A204.1 (cell line): Measurements from ENCODE around the gene MYO15B.

Experiments used
- FAIRE-seq: peaks from 2 replicates; lab custom pipeline; 2012; peaks lifted over from hg19 to GRCh38; lab: Jason Lieb, UNC

Gene MYO15B

DNA sequence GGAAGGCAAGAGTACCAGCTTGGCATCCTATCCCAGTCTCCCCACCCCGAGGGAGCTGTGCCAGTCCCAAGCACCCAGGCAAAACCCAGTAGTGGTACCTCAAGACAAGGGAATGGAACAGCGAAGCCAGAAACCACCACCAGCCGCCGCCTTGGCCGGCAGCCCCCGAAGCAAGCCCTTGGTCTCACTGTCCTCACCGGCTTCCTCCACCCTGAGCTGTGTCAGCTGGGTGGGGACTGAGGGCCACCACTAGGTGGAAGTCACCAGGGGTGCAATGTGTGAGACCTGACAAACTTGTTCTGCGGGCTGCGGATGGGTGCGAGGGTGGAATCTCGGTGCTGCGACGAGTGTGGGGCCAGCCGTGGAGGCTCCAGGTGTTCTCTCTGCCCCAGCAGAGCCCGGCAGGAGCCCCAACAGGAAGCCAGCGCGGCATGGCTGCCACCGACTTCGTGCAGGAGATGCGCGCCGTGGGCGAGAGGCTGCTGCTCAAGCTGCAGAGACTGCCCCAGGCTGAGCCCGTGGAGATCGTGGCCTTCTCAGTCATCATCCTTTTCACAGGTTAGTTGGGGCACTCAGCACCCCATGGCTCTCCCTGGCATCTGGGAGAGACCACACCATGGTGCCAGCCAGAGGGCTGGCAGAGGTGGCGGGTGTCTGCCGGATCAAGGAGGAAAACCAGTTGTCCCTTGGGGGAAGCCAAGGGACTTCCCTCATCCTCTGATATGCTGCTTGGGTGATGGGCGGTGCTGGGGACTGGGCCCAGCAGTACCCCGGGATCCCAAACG, 52.4 kb downstream of the MYO15B start:
- no peak for FAIRE-seq

GRCh38 chr17:75640556-75641119, 53.0 kb downstream of the MYO15B start:
- no peak for FAIRE-seq

- no peak for FAIRE-seq
Measured at GRCh38 chr17:75641343-75641742, 53.7 kb downstream of the MYO15B start.

DNA sequence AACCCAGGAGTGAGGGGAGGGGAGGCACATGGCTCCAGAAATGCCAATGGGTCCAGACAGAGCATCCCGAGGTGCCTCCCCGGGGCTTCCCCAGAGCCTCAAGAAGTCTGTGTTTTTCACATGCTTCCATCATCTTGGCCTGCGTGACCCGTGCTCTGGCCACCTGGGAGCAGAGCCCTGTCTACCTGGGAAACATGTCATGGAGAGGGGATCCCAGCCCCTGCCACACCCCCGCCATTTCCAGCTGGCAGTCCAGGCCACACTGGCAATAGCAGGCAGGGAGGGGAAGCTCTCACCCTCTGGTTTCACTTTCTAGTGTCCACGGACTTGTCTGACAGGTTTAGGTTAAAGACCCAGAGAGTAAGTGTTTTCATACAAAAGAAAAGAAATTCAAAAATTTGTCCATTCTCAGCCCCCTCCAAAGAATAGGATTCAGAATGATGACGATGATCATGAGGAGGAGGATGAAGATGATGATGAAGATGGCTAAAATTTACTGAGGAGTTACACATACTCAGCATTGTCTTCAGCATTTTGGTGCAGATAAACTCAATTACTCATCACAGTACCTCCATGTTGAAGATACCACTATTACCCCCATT, 54.7 kb downstream of the MYO15B start:
- no peak for FAIRE-seq

- FAIRE-seq, result no peak
Measured at GRCh38 chr17:75642784-75643642, 55.4 kb downstream of the MYO15B start.

DNA sequence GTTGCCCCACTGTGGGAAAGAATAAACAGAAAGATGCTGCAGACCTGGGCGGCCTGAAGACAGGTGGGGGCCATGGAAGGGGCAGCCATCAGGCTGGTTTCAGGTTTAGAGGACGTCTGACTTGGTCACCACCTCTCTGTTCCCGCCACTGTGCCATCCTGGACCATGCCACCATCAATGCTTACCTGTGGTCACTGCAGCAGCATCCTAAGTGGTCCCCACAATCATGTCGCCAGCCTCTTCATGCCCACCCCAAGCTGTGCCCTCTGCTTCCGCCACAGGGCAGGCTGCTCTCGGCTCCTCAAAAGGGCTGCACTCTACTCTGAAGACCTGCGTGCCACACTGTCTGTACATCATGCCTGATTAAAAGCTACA, 56.0 kb downstream of the MYO15B start:
- no peak for FAIRE-seq

GRCh38 chr17:75645501-75645888, 57.9 kb downstream of the MYO15B start:
- no peak for FAIRE-seq

DNA sequence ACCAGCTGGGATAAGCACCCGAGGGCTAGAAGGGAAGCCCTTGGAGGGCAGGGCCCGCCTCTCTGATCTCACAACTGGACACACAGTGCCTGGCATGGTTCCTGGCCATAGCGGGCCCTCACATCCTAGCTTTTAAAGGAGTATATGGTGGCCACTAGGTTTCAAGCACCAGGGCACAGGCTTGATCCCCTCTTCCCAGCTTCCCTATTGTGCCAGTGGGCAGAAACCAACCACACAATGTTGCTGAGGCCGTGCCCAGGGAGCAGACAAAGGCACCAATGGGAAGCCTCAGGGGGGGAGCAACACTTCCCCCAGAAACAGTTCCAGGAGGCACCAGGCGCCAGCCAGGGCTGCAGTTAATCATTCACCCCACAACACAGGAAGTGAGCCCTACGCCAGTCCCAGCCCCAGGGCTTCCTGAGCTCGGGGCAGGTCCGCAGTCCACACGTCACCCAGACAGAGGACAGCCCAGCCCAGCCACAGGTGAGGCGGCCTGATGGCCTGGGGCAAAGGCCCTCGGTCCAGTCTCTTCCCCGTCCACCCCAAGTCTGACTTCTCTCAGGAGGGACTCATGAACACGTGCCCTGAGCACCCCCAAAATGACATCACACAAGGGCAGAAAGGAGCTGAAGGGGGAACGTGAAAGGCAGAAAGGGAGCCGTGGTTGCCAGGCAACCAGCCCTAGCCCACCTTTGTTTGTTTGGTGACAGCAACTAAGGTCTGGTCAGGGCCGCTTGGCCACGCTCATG, 58.5 kb downstream of the MYO15B start:
- no peak for FAIRE-seq

GRCh38 chr17:75646638-75646992, 59.0 kb downstream of the MYO15B start:
- FAIRE-seq, result no peak

DNA sequence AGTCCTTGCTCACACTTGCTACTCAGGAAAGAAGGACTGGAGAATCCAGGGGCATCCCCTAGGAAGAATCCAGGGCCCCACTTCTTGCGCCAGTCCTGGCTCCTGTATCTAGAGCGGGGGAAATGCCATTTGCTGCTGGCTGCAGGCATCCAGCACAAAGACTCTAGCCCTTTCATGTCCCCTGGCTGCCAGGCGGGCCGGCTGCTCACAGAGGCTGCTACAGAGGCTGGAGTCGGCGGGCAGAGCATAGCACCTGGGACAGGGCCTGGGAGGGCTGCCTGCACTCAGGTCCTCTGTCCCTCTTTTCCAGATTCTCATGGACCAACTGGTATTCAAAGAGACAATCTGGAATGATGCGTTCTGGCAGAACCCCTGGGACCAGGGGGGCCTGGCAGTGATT, 59.5 kb downstream of the MYO15B start:
- no peak for FAIRE-seq

DNA sequence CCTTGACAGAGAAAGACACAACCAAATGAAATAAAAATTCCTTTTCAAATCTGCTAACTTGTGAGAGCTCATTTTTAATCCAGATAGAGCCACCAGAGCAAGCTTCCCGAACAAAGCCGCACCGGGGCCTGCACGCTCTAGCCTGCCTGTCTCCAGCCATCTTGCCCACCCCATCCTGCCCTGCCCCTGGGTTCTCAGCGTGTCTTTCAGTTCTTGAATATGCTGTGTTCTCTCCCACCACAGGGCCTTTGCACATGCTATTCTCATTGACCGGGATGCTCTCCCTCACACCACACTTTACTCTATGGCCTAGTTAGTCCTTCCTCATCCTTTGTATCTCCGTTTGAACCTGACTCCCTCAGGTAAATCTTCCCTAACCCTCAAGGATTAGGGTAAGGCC, 60.3 kb downstream of the MYO15B start:
- no peak for FAIRE-seq

DNA sequence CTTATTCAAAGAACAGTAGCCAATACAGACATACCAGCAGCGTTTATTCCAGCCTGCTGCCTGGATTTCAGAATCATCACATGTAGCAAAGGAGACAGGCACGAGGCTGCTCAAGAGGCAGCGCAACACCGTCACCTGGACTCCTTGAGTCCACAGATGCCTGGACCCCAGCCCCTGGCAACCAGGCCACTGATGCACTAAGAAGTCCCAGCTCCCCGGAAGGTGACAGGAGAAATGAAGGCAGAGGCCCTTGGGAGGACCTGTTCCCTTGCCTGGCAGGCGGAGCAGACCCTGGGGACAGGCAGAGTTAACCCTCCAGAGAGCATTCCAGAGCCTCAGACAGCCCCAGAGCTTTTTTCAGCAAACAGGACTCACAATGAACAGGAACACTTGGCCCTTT, 62.1 kb downstream of the MYO15B start:
- FAIRE-seq, result no peak

- no peak for FAIRE-seq
Measured at GRCh38 chr17:75650874-75651273, 63.3 kb downstream of the MYO15B start.

DNA sequence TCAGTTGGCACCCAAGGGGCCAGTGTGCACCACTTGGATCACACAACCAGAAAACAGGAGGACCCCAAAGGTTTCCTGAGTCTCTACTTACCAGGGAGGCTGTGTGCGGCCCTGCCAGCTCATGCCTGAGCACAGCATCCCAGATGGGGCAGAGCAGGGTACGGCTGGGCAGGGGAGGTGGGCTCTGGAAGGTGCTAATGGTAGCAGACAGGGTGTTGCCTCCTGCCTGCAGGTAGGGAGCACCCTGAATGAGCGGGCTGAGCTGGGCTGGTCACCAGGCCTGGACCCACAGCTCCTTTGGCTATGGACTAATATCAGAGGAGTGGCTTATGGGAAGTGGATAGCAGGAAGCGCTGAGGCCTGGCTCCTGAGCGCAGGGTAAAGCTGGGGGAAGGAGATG, 64.7 kb downstream of the MYO15B start:
- no peak for FAIRE-seq

DNA sequence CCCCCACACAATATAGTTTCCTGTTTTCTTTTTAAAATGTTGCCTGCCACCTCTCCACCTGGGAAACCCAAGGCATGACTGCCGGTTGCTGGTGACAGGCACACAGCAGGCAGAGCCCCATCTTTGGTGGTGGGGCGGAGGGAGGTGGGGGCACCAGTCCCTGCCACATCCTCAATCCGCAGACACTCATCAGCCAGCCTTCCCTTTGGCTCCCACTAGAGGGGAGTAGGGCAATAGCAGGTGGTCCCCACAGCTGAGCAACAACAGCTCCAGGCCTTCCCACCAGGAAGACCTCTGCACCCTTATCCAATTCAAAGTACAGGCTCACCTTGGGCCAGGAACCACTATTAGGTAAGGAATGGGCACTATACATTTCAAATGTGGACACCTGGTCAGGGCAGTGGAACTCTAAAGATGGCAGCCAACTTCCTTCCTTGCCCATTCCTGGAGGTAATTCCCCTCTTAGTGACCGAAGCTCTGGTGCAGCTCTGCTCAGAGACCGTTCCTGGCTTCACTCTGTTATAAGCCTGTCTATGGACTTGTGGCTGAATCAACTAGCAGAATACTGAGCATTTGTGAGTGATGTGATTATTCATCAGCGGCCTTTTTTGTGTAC, 65.4 kb downstream of the MYO15B start:
- FAIRE-seq, result no peak

DNA sequence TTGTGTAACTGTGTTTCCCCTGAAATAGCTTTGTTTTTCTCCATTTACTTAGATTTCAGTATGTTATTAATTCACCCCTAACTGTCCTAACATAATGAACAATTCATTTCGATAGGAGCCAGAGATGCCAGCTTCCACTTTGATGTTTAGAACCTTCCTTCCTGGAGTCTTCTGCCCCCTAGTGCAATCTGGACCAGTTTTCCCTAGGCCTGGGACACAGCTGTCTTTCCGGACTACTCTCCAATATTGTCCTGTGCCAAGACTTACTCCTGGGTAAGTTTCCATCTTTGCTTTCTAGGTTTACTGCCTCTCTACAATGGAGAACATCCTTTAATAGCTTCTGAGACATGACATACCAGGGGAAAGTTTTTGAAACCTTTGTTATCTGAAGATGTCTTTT, 66.6 kb downstream of the MYO15B start:
- no peak for FAIRE-seq

DNA sequence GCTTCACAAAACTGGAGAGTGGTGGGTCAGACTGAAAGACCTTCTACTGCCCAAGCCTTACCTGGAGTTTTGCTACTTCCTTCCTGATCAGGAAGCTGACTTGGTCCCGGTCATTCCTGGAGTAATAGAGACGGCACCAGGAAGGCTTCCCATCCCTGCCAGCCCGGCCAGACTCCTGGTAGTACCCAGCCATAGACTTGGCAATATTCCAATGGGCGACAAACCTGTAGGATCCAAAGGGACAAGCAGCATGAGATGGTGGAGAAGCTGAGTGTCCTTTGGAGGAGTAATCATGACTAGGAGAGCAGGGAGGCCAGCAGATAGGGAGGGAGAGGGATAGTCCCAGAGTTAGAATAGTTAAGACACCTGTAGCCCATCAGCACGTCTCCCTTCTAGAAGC, 70.6 kb downstream of the MYO15B start:
- no peak for FAIRE-seq

- FAIRE-seq, result no peak
Measured at GRCh38 chr17:75661531-75661930, 73.9 kb downstream of the MYO15B start.

GRCh38 chr17:75662511-75662910, 74.9 kb downstream of the MYO15B start:
- FAIRE-seq, result no peak

DNA sequence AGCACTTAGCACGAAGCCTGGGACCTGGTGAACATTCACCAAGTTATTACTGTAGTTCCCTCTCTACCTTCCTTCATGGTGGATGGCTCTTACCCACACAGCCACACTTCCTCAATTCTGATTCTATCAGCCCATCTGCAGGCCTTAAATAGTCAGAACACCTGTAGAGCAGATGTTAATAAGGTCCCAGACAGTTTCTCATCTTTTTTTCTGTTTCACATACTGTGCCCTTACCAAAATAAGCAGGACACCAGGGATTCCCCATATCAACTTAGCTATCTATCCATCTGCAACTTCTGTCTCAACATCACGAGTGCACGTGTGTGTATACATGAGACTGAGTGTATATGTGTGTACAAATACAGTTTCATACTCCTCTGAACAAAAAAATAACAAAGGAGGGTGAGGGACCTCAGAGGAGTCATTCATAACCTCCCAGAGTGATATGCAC, 76.5 kb downstream of the MYO15B start:
- FAIRE-seq, result no peak

DNA sequence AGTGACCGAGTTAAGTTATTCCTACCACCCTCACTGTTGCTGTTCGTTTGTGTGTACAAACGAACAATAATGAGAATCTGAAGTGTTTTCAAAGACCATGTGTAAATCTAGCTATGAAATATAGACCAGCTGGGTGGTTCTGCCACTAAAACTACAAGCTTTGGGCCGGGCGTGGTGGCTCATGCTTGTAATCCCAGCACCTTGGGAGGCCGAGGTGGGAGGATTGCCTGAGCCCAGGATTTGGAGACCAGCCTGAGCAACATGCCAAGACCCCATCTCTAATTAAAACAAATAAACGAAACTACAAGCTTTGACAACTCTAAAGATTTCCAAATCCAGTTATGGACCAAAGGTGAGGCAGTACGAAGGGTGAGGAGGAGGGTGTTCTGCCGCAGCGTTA, 78.4 kb downstream of the MYO15B start:
- no peak for FAIRE-seq
